Esophagus squamous epithelium (tissue), 5 donors: Measurements from ENCODE around the gene EPS15. TPM values are rescaled to one million over a fixed set of nuclear protein-coding genes. Genes with fewer than 3 reads are reported as not detected.
"Not testable (repeated sequence)": the region's sequence is repeated elsewhere in the genome, so short reads cannot be mapped to it uniquely, and the experiment has no call there.

ENCODE experiments used
- DNase-seq: peaks from one replicate; lab custom pipeline; 2025; lab: John Stamatoyannopoulos, UW
- H3K27ac ChIP-seq, 4 donors: fragments of 200-600 bp; sonication (generic); one replicate each; pipeline ENCODE4 v1.5.1; 2016 to 2019; ENCODE audit warnings: mild to moderate bottlenecking in 1 of 4
- H3K27me3 ChIP-seq, 4 donors: fragments of 200-600 bp; sonication (generic); 1 replicate in 3 of 4; 2 replicates in 1 of 4; pipeline versions ENCODE4 v1.5.1 to v1.6.0; 2017 to 2021; ENCODE audit warnings: antibody characterized with exemption in 1 of 4
- H3K36me3 ChIP-seq, 3 donors: fragments of 200-600 bp; sonication (generic); one replicate each; pipeline ENCODE4 v1.5.1; 2016 to 2019
- H3K4me1 ChIP-seq, 3 donors: fragments of 200-600 bp; sonication (generic); one replicate each; pipeline ENCODE4 v1.5.1; 2017 to 2019
- H3K4me3 ChIP-seq, 4 donors: fragments of 200-600 bp; sonication (generic); 1 replicate in 3 of 4; 2 replicates in 1 of 4; pipeline ENCODE4 v1.5.1; 2016 to 2019; ENCODE audit warnings: mild to moderate bottlenecking in 2 of 4, moderate library complexity in 1 of 4
- H3K9me3 ChIP-seq, 3 donors: fragments of 200-600 bp; sonication (generic); one replicate each; pipeline ENCODE4 v1.5.1; 2016 to 2019
- CTCF ChIP-seq, 6 experiments: fragments of 450-650 bp in 4 of 6; fragments of 200-600 bp in 2 of 6; sonication (generic) in 2 of 6; IDR thresholded peaks; one replicate each; pipeline ENCODE4 v1.5.1; 2016 to 2019; ENCODE audit warnings: antibody characterized with exemption in 6 of 6, mild to moderate bottlenecking in 4 of 6, moderate library complexity in 4 of 6
- POLR2A ChIP-seq, 4 donors: fragments of 450-650 bp; IDR thresholded peaks; one replicate each; pipeline ENCODE4 v1.6.1; 2017; ENCODE audit warnings: antibody characterized with exemption in 4 of 4, mild to moderate bottlenecking in 4 of 4, moderate library complexity in 3 of 4
- whole genome bisulfite sequencing, 2 donors: methylation state at CpG; one replicate each; pipeline ENCODE4 v1.1.5; 2018; 5-methylcytosine and 5-hydroxymethylcytosine counted together
- intact Hi-C: fragments of 100-400 bp; cut with DNase I; formaldehyde crosslinking; loops from one replicate; pipeline ENCODE4 v1.15.0; 2022
- total RNA-seq, 4 donors: library from RNA; depleted of rRNA; stranded (reverse); fragments of >200 nt; gene quantifications; one replicate each; pipeline ENCODE4 v1.1.0, GENCODE V29; 2016
- donor health status: DM: yes; HTN: yes; CAD: no.

Gene EPS15
- total RNA-seq, 4 donors from 2014 or later = 24.8 to 86.8 (median 46.8) TPM

DNA sequence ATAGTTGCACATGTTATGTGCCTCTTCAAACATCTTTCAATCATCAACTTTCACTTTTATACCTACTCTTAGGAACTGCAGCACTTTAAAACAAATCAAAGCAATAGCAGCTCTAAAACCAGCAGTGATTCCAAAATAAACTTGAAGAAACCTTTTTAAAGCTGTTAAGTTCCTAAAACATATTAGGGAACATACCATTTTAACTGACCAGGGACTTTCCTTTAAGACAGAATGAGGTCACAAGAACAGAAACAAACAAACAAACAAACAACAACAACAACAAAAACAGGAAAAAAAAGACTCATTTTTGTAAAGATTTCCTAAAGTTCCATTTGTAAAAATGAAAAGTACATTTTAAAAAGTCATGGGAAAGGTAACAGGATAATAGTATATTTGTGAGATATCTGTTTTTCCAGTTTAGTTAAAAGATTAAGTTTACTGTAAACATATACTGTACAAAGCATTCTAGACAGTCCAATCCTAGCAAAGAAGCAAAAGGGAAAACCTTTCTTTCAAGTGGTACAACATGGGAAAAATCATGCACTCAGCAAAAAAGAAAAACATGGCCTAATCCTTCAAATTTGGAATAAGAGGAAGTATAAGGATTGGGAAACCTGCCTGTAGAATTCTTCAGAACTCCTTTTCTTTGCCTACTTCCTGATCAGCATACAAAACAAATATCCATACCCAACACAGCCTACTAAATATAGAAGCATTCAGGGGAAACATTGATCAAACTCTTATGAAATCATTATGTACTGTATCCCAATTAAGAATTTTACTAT is 45.5 kb downstream of the EPS15 start:
- intact Hi-C loops = no loop called here
- DNase-seq = no peak

DNA sequence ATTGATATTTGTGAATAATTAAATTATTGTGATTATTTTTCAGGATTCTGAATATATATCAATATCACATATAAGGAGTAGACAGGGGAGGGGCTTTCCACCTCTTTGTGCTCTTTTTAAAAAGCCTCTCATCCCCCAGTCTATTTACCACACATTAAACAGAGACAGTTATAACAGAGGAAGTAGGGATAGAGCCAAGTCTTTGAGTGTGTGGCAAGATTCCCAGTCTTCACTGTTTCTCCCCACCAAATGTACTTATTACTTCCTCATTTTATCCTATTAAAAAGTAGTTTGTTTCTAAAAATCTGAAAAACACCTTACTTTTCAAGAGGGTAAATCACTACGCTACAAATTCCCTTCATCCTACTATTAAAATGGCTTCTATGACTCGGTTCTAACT is 46.7 kb downstream of the EPS15 start:
- Histone ChIP-seq H3K36me3 (peaks cover 0 to 55% (median 0%) of the 10 kb centered on the region in 3 donors), H3K27ac (peak overlapping the region in 1 of 4 donors; percentile 27), H3K27me3 (no peaks in the 10 kb centered on the region), H3K4me3 (no peak overlapping the region), H3K9me3 (no peaks in the 10 kb centered on the region), H3K4me1 (peaks cover 0 to 18% (median 3%) of the 10 kb centered on the region in 3 donors)
- no peak for DNase-seq
- TF ChIP-seq POLR2A (IDR thresholded peaks at IDR 0.05) = no peak
- intact Hi-C loops = no loop called here
- 67 to 73% methylated on average over 2 of the region's 2 CpGs for WGBS, 2 donors

More for the DNA sequence above, 45.5 kb downstream of the EPS15 start:
- Histone ChIP-seq H3K27me3 (no peaks in the 10 kb centered on the region), H3K27ac (peak overlapping the region in 1 of 4 donors; percentile 13), H3K4me3 (no peak overlapping the region), H3K36me3 (peaks cover 0 to 43% (median 0%) of the 10 kb centered on the region in 3 donors), H3K4me1 (peaks cover 0 to 18% (median 3%) of the 10 kb centered on the region in 3 donors), H3K9me3 (no peaks in the 10 kb centered on the region)
- no peak for TF ChIP-seq POLR2A (IDR thresholded peaks at IDR 0.05)
- no peak for TF ChIP-seq CTCF (IDR thresholded peaks at IDR 0.05)

- 78 to 91% methylated on average over 3 of the region's 3 CpGs for WGBS, 2 donors
- H3K27me3 ChIP-seq = no peaks in the 10 kb centered on the region
- no peak overlapping the region for H3K4me3 ChIP-seq
- H3K4me1 ChIP-seq = peaks cover 0 to 18% (median 3%) of the 10 kb centered on the region in 3 donors
- H3K9me3 ChIP-seq = no peaks in the 10 kb centered on the region
- no peak for DNase-seq
- no peak for TF ChIP-seq POLR2A (IDR thresholded peaks at IDR 0.05)
- TF ChIP-seq CTCF (IDR thresholded peaks at IDR 0.05) = no peak
- H3K27ac ChIP-seq = no peak overlapping the region
- peaks cover 0 to 71% (median 0%) of the 10 kb centered on the region in 3 donors for H3K36me3 ChIP-seq
- intact Hi-C loops = no loop called here
These were observed 49.5 kb downstream of the EPS15 start for GRCh38 chr1:51469518-51469917.

DNA sequence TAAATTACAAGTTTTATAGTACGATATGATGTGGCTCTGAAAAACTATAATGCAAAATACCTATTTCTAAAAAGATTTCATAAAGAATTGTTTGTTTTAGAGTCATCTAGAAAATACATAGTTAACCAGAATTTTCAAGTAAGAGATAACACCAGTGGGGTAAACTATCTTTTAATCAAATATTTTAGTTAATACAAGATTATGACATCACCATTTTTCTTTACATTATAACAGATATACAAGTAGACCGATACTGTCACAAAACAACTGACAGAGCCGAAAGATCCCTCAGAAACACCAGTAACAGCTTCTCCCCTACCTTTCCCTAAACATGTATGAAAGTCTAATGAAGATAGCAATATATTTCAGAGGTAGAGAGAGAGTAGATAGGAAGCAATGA is 54.2 kb downstream of the EPS15 start:
- Histone ChIP-seq H3K27ac (no peak overlapping the region), H3K4me3 (no peak overlapping the region), H3K36me3 (peaks cover 0 to 84% (median 0%) of the 10 kb centered on the region in 3 donors), H3K27me3 (no peaks in the 10 kb centered on the region), H3K4me1 (no peaks in the 10 kb centered on the region), H3K9me3 (no peaks in the 10 kb centered on the region)
- WGBS, 2 donors = 94 to 96% methylated on average over 3 of the region's 3 CpGs
- intact Hi-C loops = no loop called here
- no peak for TF ChIP-seq POLR2A (IDR thresholded peaks at IDR 0.05)
- TF ChIP-seq CTCF (IDR thresholded peaks at IDR 0.05) = no peak
- no peak for DNase-seq

DNA sequence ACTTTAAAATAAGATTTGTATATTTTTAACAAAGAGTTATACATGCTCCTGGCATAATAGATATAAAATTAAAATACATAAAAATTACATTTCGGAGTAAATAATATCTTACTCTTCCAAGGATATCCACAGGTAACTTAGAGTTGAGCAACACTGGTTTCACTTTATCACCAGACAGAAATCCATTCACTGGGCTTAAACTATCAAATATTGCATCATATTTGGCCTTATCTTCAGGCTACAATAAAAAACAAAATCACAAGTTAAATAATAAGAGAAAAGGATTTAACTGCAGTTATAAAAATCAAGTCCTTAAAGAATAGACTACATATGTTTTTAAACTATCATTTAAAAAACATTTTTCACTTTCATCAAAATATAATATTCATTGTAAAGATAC is 55.5 kb downstream of the EPS15 start:
- H3K4me3 ChIP-seq = no peak overlapping the region
- no peaks in the 10 kb centered on the region for H3K4me1 ChIP-seq
- DNase-seq = no peak
- no peak overlapping the region for H3K27ac ChIP-seq
- intact Hi-C loops = no loop called here
- TF ChIP-seq CTCF (IDR thresholded peaks at IDR 0.05) (no peak), POLR2A (IDR thresholded peaks at IDR 0.05) (no peak)
- H3K36me3 ChIP-seq = peaks cover 0 to 86% (median 7%) of the 10 kb centered on the region in 3 donors
- H3K27me3 ChIP-seq = no peaks in the 10 kb centered on the region
- WGBS, 2 donors = 93 to 97% methylated on average over 1 of the region's 1 CpG
- H3K9me3 ChIP-seq = no peaks in the 10 kb centered on the region

GRCh38 chr1:51462289-51462688 is 56.8 kb downstream of the EPS15 start:
- H3K27ac ChIP-seq, H3K27me3 ChIP-seq, DNase-seq, H3K9me3 ChIP-seq, H3K4me3 ChIP-seq, H3K4me1 ChIP-seq, intact Hi-C loops: not testable (repeated sequence)
- H3K36me3 ChIP-seq = peaks cover 0 to 86% (median 11%) of the 10 kb centered on the region in 3 donors
- WGBS, 2 donors = 51 to 90% methylated on average over 2 of the region's 2 CpGs
